ENCODE data around the gene SH3BGR. TPM values are rescaled to one million over a fixed set of nuclear protein-coding genes. Genes with fewer than 3 reads are reported as not detected.

SH3BGR gene
- total RNA-seq, 3 donors from 2014 or later: 3.3 to 6.3 (median 5.0) TPM

DNA sequence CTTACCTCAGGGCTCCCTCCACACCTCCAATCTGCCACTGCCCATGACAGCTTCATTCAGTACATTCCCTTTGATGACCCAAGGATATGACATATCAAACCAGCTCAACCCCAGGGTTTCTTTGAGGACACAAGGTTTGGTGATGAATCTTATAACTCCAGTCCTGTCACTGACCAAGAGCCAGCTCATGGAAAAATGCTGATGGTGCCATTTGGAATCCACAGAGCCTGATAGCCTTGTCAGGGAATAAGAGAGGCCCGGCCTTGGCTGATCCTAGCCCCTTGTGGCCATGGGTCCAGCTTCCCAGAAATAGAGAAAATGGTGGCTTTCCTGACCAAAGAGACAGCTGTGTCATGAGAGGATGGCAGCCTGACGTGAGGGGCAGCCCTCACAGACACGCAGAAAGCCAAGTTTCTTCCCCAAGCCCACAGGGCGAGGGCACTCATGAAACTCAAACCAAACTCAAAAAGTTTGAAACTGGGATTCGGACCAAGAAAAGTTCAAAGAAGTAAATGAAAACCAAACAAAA is 75.4 kb downstream of the SH3BGR start:
- TF ChIP-seq, protein P1, sequence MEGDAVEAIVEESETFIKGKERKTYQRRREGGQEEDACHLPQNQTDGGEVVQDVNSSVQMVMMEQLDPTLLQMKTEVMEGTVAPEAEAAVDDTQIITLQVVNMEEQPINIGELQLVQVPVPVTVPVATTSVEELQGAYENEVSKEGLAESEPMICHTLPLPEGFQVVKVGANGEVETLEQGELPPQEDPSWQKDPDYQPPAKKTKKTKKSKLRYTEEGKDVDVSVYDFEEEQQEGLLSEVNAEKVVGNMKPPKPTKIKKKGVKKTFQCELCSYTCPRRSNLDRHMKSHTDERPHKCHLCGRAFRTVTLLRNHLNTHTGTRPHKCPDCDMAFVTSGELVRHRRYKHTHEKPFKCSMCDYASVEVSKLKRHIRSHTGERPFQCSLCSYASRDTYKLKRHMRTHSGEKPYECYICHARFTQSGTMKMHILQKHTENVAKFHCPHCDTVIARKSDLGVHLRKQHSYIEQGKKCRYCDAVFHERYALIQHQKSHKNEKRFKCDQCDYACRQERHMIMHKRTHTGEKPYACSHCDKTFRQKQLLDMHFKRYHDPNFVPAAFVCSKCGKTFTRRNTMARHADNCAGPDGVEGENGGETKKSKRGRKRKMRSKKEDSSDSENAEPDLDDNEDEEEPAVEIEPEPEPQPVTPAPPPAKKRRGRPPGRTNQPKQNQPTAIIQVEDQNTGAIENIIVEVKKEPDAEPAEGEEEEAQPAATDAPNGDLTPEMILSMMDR (IDR thresholded peaks at IDR 0.05): no peak
- TF ChIP-seq POLR2A (IDR thresholded peaks at IDR 0.05) (no peak), POLR2AphosphoS5 (IDR thresholded peaks at IDR 0.05) (no peak)
- Histone ChIP-seq H3K27ac (no peak overlapping the region), H3K36me3 (no peaks in the 10 kb centered on the region), H3K27me3 (no peaks in the 10 kb centered on the region), H3K4me1 (no peaks in the 10 kb centered on the region), H3K4me3 (no peak overlapping the region), H3K9me3 (no peaks in the 10 kb centered on the region)
- intact Hi-C loops (cut with DNase I; ENCODE audit: low total_unique reads): loop anchor here (10.0 kb wide), 1 partner anchor 188 kb away; no protein-coding TSS in a partner anchor
- DNase-seq (ENCODE audit: low spot score in 2 of 2): no peak

DNA sequence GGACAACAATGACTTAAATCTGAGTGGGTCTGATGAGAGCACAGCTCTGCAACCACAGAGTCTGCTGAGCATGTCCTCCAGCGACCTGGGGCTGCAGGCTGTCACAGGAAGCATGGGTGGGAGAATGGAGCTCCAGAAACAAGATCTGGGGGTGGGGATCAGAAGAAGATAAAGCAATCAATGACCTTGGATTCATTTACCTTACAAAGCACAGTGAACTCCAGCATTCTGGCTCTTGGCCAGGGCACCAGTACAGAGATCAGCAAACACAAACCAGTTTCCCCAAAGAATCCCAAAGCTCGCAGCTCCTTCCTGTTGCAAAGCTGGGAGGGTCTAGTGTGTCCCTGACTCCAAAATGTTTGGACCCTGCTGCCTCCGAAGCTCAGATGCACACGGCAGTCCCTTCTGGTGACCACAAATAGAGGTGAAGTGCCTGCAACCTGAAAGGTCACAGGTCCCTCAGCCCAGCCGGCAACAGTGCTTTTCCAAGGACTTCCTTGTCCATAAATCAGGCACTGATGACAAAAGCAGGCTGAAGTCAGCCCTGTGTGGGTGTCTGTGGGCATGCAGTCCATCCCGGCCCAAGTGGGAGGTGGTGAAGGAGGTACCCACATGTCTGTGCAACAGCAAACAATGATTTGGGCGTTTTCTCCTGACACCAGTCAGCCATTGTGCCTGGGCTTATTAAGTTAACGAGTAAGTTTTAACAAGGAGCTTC is 76.1 kb downstream of the SH3BGR start:
- no peaks in the 10 kb centered on the region for H3K4me1 ChIP-seq
- no peaks in the 10 kb centered on the region for H3K36me3 ChIP-seq
- intact Hi-C loops (cut with DNase I; ENCODE audit: low total_unique reads): loop anchor here (10.0 kb wide), 1 partner anchor 187 kb away; no protein-coding TSS in a partner anchor
- TF ChIP-seq POLR2AphosphoS5 (IDR thresholded peaks at IDR 0.05): no peak
- no peak for TF ChIP-seq POLR2A (IDR thresholded peaks at IDR 0.05)
- TF ChIP-seq, protein P1 (IDR thresholded peaks at IDR 0.05): no peak
- H3K9me3 ChIP-seq: no peaks in the 10 kb centered on the region
- DNase-seq (ENCODE audit: low spot score in 2 of 2): no peak
- H3K4me3 ChIP-seq: no peak overlapping the region
- H3K27ac ChIP-seq: no peak overlapping the region
- no peaks in the 10 kb centered on the region for H3K27me3 ChIP-seq

DNA sequence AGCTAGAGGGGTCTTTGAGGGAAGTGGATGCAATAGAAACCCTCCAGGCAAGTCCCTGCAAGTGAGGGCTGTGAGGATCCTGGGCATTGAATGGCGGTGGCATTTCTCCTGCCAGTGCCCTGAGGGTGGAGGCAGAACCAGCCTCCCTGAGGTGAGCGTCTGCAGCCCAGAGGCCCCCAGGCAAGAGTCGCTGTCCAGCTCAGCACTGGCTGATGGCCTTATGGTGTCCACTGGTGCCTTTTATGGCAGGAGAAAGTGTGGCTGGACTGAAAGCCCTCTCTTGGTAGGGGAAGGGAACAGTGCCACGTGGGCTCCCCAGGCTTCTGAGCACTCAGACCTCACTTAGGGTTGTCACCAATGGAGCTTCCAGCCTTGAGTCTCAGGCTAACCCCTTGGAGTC is 77.3 kb downstream of the SH3BGR start:
- no peak overlapping the region for H3K27ac ChIP-seq
- intact Hi-C loops (cut with DNase I; ENCODE audit: low total_unique reads): loop anchor here (10.0 kb wide), 1 partner anchor 186 kb away; no protein-coding TSS in a partner anchor
- H3K9me3 ChIP-seq: no peaks in the 10 kb centered on the region
- H3K36me3 ChIP-seq: no peaks in the 10 kb centered on the region
- H3K4me1 ChIP-seq: no peaks in the 10 kb centered on the region
- no peak overlapping the region for H3K4me3 ChIP-seq
- no peaks in the 10 kb centered on the region for H3K27me3 ChIP-seq
- no peak for DNase-seq (ENCODE audit: low spot score in 2 of 2)
- TF ChIP-seq, protein P1 (IDR thresholded peaks at IDR 0.05): no peak
- TF ChIP-seq POLR2A (IDR thresholded peaks at IDR 0.05) (no peak), POLR2AphosphoS5 (IDR thresholded peaks at IDR 0.05) (no peak)

DNA sequence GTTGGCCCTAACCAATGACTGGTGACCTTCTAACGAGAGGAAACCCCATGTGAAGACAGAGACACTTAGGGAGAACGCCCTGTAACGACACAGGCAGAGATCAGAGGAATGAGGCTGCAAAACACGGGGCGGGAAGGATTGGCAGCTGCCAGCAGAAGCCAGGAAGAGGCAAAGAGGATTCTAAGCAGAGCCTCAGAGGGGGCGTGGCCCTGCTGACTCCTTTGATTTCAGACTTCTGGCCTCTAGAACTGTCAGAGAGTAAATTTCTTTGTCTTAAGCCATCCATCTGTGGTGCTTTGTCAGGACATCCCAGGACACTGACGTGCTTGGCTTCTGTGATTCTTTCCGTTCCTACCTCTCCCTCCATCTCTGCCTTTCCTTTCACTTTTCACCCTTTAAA is 79.3 kb downstream of the SH3BGR start:
- intact Hi-C loops (cut with DNase I; ENCODE audit: low total_unique reads): loop anchor here (10.0 kb wide), 1 partner anchor 1984 kb away; no protein-coding TSS in a partner anchor
- no peaks in the 10 kb centered on the region for H3K4me1 ChIP-seq
- H3K27me3 ChIP-seq: no peaks in the 10 kb centered on the region
- no peaks in the 10 kb centered on the region for H3K9me3 ChIP-seq
- no peaks in the 10 kb centered on the region for H3K36me3 ChIP-seq
- TF ChIP-seq, protein P1 (IDR thresholded peaks at IDR 0.05): no peak
- TF ChIP-seq POLR2AphosphoS5 (IDR thresholded peaks at IDR 0.05) (no peak), POLR2A (IDR thresholded peaks at IDR 0.05) (no peak)
- no peak for DNase-seq (ENCODE audit: low spot score in 2 of 2)
- no peak overlapping the region for H3K27ac ChIP-seq
- H3K4me3 ChIP-seq: no peak overlapping the region

DNA sequence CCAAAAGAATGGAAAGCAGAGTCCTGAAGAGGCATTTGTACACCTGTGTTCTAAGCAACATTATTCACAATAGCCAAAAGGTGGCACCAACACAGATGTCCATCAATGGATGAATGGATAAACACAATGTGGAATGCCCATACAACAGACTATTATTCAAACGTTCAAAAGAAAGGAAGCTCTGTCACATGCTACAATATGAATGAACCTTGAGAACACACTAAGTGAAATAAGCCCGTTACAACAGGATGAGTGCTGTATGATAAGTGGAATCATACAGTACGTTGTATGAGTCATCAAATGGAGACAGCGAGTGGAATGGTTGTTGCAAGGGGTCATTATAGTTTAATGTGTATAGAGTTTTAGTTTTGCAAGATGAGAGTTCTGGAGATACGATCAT is 80.1 kb downstream of the SH3BGR start:
- no peak overlapping the region for H3K27ac ChIP-seq
- no peak overlapping the region for H3K4me3 ChIP-seq
- no peaks in the 10 kb centered on the region for H3K27me3 ChIP-seq
- H3K4me1 ChIP-seq: no peaks in the 10 kb centered on the region
- no peaks in the 10 kb centered on the region for H3K36me3 ChIP-seq
- no peak for DNase-seq (ENCODE audit: low spot score in 2 of 2)
- H3K9me3 ChIP-seq: no peaks in the 10 kb centered on the region
- intact Hi-C loops (cut with DNase I; ENCODE audit: low total_unique reads): loop anchor here (10.0 kb wide), 1 partner anchor 1983 kb away; no protein-coding TSS in a partner anchor
- TF ChIP-seq POLR2A (IDR thresholded peaks at IDR 0.05) (no peak), POLR2AphosphoS5 (IDR thresholded peaks at IDR 0.05) (no peak)
- TF ChIP-seq, protein P1 (IDR thresholded peaks at IDR 0.05): no peak

All from breast epithelium (tissue), 4 donors.